ENCODE data around the gene GPR21.

GRCh38 chr9:122986010-122986409, 47.5 kb upstream of the GPR21 start:
- TF ChIP-seq CTCF (conservative IDR thresholded peaks at IDR 0.05 in 1 of 2, IDR thresholded peaks at IDR 0.05 in 1 of 2; ENCODE audit: extremely low read depth in 1 of 2, insufficient read depth in 1 of 2, low read depth in 1 of 2, low read length in 2 of 2): no peak
- no peak for TF ChIP-seq EZH2 (IDR thresholded peaks at IDR 0.05; ENCODE audit: borderline replicate concordance, low read length)
